ENCODE results near the gene FAM163B.
"Not testable (repeated sequence)": the region's sequence is repeated elsewhere in the genome, so short reads cannot be mapped to it uniquely, and the experiment has no call there.

The FAM163B gene

DNA sequence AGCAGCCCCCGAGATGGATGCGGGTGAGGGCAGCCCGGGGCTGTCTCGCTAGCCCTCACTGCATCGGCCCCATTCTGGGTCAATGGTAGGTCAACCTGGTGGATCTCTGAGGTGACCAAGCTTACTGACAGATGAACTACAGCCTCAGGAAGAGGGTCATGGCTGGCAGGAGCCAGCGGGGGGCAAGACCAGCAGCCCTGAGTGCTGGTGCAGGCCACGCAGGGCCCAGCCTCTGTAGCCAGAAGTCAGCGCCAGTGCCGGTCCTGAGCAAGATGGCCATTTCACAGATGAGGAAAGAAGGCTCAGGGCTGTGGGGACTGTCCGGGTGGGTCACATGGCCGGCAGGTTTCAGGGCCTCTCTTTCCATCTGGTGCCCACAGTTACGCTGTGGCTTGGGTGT, 21.9 kb upstream of the FAM163B start:
- ChIA-PET POLR2A (no interaction called here), CTCF (no interaction called here)
- H3K4me3 ChIP-seq (ENCODE audit: low read depth, low read length), result no peak overlapping the region
- TF ChIP-seq, protein P1, sequence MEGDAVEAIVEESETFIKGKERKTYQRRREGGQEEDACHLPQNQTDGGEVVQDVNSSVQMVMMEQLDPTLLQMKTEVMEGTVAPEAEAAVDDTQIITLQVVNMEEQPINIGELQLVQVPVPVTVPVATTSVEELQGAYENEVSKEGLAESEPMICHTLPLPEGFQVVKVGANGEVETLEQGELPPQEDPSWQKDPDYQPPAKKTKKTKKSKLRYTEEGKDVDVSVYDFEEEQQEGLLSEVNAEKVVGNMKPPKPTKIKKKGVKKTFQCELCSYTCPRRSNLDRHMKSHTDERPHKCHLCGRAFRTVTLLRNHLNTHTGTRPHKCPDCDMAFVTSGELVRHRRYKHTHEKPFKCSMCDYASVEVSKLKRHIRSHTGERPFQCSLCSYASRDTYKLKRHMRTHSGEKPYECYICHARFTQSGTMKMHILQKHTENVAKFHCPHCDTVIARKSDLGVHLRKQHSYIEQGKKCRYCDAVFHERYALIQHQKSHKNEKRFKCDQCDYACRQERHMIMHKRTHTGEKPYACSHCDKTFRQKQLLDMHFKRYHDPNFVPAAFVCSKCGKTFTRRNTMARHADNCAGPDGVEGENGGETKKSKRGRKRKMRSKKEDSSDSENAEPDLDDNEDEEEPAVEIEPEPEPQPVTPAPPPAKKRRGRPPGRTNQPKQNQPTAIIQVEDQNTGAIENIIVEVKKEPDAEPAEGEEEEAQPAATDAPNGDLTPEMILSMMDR (IDR thresholded peaks at IDR 0.05; ENCODE audit: insufficient read depth, low read length, missing control alignments), result no peak
- no peak for DNase-seq (ENCODE audit: low read depth, low spot score)

GRCh38 chr9:133629221-133630110, 20.3 kb upstream of the FAM163B start:
- TF ChIP-seq, protein P1 (IDR thresholded peaks at IDR 0.05; ENCODE audit: insufficient read depth, low read length, missing control alignments), result no peak
- no peak overlapping the region for H3K4me3 ChIP-seq (ENCODE audit: low read depth, low read length)
- CTCF ChIA-PET, result no interaction called here
- POLR2A ChIA-PET, result no interaction called here
- DNase-seq (ENCODE audit: low read depth, low spot score), result no peak

DNA sequence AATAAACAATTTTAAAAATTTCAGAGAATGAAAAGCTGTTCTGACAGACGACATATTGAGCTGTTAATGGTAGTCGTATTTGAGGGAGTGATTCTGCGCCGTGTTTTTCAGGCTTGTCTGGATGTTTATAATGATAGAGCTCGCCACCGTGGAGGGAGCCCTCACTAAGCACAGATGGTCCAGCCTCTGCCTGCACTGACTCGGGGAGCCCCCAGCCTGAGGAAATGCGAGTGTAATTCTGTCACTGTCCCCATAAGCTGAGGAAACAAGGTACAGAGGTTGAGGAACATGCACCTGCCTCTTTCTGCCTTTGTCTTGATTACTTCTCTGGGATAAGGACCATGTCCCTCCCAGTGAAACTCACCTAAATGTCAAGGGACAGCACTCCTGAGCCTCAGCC, 19.6 kb upstream of the FAM163B start:
- CTCF ChIA-PET, result no interaction called here
- POLR2A ChIA-PET, result no interaction called here
- TF ChIP-seq, protein P1 (IDR thresholded peaks at IDR 0.05; ENCODE audit: insufficient read depth, low read length, missing control alignments), result no peak
- no peak overlapping the region for H3K4me3 ChIP-seq (ENCODE audit: low read depth, low read length)
- no peak for DNase-seq (ENCODE audit: low read depth, low spot score)

- ChIA-PET CTCF (no interaction called here), POLR2A (no interaction called here)
- TF ChIP-seq, protein P1 (IDR thresholded peaks at IDR 0.05; ENCODE audit: insufficient read depth, low read length, missing control alignments), result no peak
- DNase-seq (ENCODE audit: low read depth, low spot score), result no peak
- no peak overlapping the region for H3K4me3 ChIP-seq (ENCODE audit: low read depth, low read length)
Measured at GRCh38 chr9:133627341-133627740, 18.2 kb upstream of the FAM163B start.

GRCh38 chr9:133626008-133626407, 16.8 kb upstream of the FAM163B start:
- DNase-seq (ENCODE audit: low read depth, low spot score); H3K4me3 ChIP-seq (ENCODE audit: low read depth, low read length); POLR2A ChIA-PET; CTCF ChIA-PET: not testable (repeated sequence)

DNA sequence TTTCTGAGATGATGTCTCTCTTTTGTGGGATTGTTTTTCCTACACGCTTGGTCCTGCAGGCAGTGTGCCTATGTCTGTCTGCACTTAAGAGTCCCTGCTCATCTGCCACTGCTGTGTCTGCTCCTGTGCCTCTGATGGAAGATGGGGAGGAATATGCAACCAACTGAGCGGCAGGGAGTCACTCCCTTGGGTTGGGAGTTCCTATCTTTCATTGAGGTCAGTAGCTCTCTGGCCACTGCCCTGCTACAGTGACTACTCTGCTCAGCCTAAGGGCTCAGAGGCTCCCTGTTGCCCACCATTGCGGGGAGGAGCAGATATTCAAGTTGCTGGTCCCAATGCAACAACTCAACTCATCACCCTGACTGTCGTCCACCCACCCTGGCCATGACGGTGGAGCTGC, 13.4 kb upstream of the FAM163B start:
- TF ChIP-seq, protein P1 (IDR thresholded peaks at IDR 0.05; ENCODE audit: insufficient read depth, low read length, missing control alignments), result no peak
- ChIA-PET POLR2A (no interaction called here), CTCF (no interaction called here)
- DNase-seq (ENCODE audit: low read depth, low spot score), result no peak
- no peak overlapping the region for H3K4me3 ChIP-seq (ENCODE audit: low read depth, low read length)

GRCh38 chr9:133621725-133622267, 12.6 kb upstream of the FAM163B start:
- ChIA-PET CTCF (no interaction called here), POLR2A (no interaction called here)
- no peak overlapping the region for H3K4me3 ChIP-seq (ENCODE audit: low read depth, low read length)
- TF ChIP-seq, protein P1 (IDR thresholded peaks at IDR 0.05; ENCODE audit: insufficient read depth, low read length, missing control alignments), result no peak
- no peak for DNase-seq (ENCODE audit: low read depth, low spot score)

Data from AG04449 (cell line).